ENCODE results near the gene QARS1. TPM values are rescaled to one million over a fixed set of nuclear protein-coding genes. Genes with fewer than 3 reads are reported as not detected.
A peak's percentile ranks its signal among the peaks of the same experiment; 100 is the strongest.

Gene QARS1
- total RNA-seq, 1 donor from 2014 or later, result 232 TPM

- H3K4me3 ChIP-seq (ENCODE audit: low read depth, low read length), result no peak overlapping the region
- DNase-seq (ENCODE audit: low read depth) (no peak), FAIRE-seq (no peak)
- no peaks in the 10 kb centered on the region for H3K27me3 ChIP-seq (ENCODE audit: control insufficient read depth, insufficient read depth, low read length)
- peaks cover 33% of the 10 kb centered on the region for H3K36me3 ChIP-seq (ENCODE audit: control insufficient read depth, insufficient read depth, low read length)
- no peak for TF ChIP-seq CTCF (IDR thresholded peaks at IDR 0.05; ENCODE audit: insufficient read depth, low read length, severe bottlenecking)
Measured at GRCh38 chr3:49122886-49123545, 18.5 kb upstream of the QARS1 start.

GRCh38 chr3:49122451-49122850, 17.9 kb upstream of the QARS1 start:
- Histone ChIP-seq H3K27me3 (ENCODE audit: control insufficient read depth, insufficient read depth, low read length) (no peaks in the 10 kb centered on the region), H3K36me3 (ENCODE audit: control insufficient read depth, insufficient read depth, low read length) (peaks cover 38% of the 10 kb centered on the region), H3K4me3 (ENCODE audit: low read depth, low read length) (no peak overlapping the region)
- FAIRE-seq (no peak), DNase-seq (ENCODE audit: low read depth) (no peak)
- no peak for TF ChIP-seq CTCF (IDR thresholded peaks at IDR 0.05; ENCODE audit: insufficient read depth, low read length, severe bottlenecking)

- DNase-seq (ENCODE audit: low read depth) (no peak), FAIRE-seq (peak; percentile 66)
- Histone ChIP-seq H3K4me3 (ENCODE audit: low read depth, low read length) (no peak overlapping the region), H3K27me3 (ENCODE audit: control insufficient read depth, insufficient read depth, low read length) (no peaks in the 10 kb centered on the region), H3K36me3 (ENCODE audit: control insufficient read depth, insufficient read depth, low read length) (peaks cover 41% of the 10 kb centered on the region)
- no peak for TF ChIP-seq CTCF (IDR thresholded peaks at IDR 0.05; ENCODE audit: insufficient read depth, low read length, severe bottlenecking)
Measured at GRCh38 chr3:49122022-49122421, 17.5 kb upstream of the QARS1 start.

GRCh38 chr3:49121132-49121736, 16.7 kb upstream of the QARS1 start:
- Histone ChIP-seq H3K36me3 (ENCODE audit: control insufficient read depth, insufficient read depth, low read length) (peaks cover 48% of the 10 kb centered on the region), H3K4me3 (ENCODE audit: low read depth, low read length) (peak overlapping the region; percentile 95), H3K27me3 (ENCODE audit: control insufficient read depth, insufficient read depth, low read length) (no peaks in the 10 kb centered on the region)
- TF ChIP-seq CTCF (IDR thresholded peaks at IDR 0.05; ENCODE audit: insufficient read depth, low read length, severe bottlenecking), result no peak
- FAIRE-seq (no peak), DNase-seq (ENCODE audit: low read depth) (no peak)

GRCh38 chr3:49120438-49121131, 16.0 kb upstream of the QARS1 start, which contains the start of gene USP19:
Gene USP19, minus strand, starts transcription at chr3:49120823. Its CDS starts 1,678 bp downstream, at chr3:49119145.
- DNase-seq (ENCODE audit: low read depth) (peak; percentile 80), FAIRE-seq (no peak)
- TF ChIP-seq CTCF (IDR thresholded peaks at IDR 0.05; ENCODE audit: insufficient read depth, low read length, severe bottlenecking), result no peak
- H3K4me3 ChIP-seq (ENCODE audit: low read depth, low read length), result peak within 1 kb of the TSS; percentile 95
- H3K27me3 ChIP-seq (ENCODE audit: control insufficient read depth, insufficient read depth, low read length), result no peaks in the 10 kb centered on the region
- H3K36me3 ChIP-seq (ENCODE audit: control insufficient read depth, insufficient read depth, low read length), result peaks cover 49% of the 10 kb centered on the region

Data from bronchial epithelial cell (primary cell).